Stimulated activated CD4-positive, alpha-beta T cell treated with anti-CD3 and anti-CD28 coated beads, Interleukin-2, amount 100 ng/mL, for 48 hours (primary cell): Measurements from ENCODE around the gene PRR7.

Source experiments
- DNase-seq, 2 donors: peaks; one replicate each; pipeline ENCODE4 v3.0.0-alpha.2; 2020

The PRR7 gene

DNA sequence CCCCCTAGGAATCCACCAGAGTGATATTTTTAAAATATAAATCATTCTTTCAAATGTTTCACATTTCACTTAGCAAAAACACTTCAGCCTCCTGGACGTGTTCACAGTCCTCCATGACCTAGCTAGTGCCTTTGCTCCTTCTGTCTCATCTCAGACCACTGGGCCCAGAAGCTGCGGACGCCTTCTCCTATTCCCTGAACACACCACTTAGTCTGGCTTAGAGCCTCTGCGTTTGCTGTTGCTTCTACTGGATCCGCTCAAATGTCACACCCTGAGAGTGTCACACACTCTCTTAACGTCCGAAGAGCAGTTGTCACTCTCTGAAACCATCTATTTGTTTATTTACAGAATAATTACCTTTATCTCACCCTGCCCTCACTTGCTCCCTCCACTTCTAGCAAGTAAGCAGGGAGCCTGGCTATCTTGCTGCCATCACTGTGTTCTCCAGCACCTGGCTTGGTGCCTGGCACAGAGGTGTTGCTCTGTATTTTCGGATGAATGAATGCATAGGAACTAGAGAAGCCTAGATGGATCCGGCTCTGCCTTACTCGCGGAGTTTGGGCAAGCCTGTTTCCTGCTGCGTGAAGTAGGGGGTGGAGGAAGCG is 21.3 kb upstream of the PRR7 start:
- no peak for DNase-seq

- DNase-seq: peak; percentile 98 to 99
These were observed 20.6 kb upstream of the PRR7 start for GRCh38 chr5:177425801-177426565.

- no peak for DNase-seq
These were observed 19.9 kb upstream of the PRR7 start, which contains the start of gene GRK6 for GRCh38 chr5:177426566-177427210. Gene GRK6, plus strand, starts transcription at chr5:177426676. Its CDS starts 170 bp downstream, at chr5:177426846.

GRCh38 chr5:177427211-177427822 is 19.3 kb upstream of the PRR7 start:
- no peak for DNase-seq

DNA sequence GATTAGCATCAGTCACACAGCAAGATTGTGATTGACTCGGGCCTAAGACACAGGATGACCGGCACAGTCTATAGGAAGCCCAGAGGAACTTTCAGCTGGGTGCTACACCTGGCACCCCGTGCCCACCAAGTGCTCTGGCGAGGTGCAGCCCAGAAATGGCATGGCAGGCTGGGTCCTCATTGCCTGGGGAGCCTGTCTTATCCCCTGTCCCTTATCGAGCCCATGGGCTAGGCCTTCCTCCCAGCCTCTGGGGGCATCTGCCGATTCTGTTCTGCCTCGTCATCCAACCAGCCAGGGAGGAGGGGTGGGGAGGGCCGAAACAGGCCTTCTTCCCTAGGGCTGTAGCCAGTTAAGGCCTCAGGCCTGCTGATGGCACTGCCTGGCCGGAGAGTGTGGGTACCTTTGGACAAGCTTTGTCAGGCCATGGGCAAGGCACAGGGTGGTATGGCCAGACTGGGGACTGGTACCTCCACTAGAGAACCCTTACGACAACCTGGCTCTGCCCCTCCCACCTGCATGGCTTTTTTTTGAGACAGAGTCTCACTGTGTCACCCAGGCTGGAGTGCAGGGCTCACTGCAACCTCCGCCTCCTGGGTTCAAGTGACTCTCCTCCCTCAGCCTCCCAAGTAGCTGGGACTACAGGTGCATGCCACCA is 18.6 kb upstream of the PRR7 start:
- no peak for DNase-seq

DNA sequence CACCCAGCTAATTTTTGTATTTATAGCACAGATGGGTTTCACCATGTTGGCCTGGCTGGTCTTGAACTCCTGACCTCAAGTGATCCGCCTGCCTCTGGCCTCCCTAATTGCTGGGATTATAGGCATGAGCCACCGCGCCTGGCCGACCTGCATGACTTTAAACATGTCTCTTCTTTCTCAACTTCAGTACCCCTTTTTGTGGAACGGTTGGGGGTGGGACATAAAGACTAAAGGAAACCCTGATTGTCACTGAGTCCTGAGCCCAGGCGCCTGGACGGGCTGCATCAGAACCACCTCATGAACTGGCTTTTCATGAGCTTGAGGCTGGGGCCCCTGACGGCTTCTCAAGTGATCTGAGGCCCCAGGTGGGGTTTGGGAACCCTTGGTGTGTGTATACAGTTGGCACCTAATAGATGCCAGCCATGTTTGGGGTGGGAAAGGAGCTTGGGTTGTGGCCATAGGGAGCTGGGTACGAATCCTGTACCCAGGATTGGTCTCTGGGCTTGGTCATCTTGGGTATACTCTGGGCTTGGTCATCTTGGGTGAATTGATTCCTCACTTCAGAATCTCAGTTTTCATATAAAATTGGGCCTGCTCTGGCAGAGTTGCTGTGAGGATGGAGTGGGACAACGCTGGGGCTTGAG is 17.9 kb upstream of the PRR7 start:
- DNase-seq: no peak

- DNase-seq: peak; percentile 72 to 80
These were observed 17.2 kb upstream of the PRR7 start for GRCh38 chr5:177429248-177430040.

- no peak for DNase-seq
These were observed 16.3 kb upstream of the PRR7 start for GRCh38 chr5:177430140-177430951.

GRCh38 chr5:177430972-177431316 is 15.7 kb upstream of the PRR7 start:
- no peak for DNase-seq

DNA sequence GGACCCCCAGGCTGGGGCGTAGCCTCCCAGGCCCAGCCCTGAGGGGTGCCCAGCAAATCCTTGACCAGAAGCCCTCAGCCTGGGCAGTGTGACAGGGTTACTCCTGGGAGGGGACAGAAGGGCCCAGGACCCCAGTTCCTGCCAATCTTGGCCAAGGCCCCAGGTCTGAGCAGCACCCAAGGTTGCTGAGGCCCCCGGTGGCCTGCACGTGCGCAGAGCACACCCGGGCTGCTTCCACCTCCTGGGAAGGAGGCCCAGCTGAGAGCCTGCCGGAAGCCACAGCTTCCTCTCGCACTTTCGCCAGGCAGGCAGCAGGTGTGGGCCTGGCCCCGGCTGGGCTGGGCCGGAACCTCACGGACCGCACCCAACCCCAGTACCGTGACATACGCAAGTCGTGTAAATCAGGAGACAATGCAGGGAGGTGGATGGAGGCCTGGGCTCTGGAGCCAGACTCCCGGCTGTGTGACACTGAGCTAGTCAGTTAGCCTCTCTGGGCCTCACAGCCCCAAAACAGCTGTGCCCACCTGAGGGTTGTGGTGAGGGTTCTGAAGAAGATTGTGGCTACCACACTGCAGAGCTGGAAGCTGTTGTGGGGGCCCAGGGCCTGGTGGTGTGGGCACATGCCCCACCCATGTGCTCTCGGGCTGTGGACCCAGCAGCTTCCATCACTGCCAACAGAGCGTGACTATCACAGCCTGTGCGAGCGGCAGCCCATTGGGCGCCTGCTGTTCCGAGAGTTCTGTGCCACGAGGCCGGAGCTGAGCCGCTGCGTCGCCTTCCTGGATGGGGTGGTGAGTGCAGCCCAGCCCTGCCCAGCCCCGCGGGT is 15.1 kb upstream of the PRR7 start:
- no peak for DNase-seq

DNA sequence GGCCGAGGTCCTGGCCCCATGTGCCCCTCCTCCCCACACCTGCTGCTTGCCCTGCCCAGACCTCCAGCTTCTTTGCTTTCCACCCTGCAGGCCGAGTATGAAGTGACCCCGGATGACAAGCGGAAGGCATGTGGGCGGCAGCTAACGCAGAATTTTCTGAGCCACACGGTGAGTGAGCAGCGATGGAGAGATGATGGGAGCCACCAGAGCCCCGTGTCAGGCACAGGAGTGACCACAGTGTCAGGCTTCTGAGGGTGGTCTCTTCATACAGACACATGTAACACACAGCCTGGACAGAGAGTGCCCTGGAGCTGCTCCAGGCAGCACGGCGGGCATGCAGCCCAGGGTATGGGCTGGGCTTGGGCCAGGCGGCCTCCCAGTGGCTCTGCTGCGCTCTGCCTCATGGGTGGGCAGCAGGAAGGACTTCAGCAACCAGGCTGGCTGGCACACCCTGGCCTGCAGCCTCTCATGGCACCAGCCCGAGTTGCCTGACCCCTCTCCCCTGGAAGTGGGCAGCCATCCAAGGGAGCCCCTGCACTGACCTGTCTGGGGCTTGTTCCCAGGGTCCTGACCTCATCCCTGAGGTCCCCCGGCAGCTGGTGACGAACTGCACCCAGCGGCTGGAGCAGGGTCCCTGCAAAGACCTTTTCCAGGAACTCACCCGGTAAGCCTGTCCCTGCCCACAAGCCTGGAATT is 14.3 kb upstream of the PRR7 start:
- no peak for DNase-seq

DNA sequence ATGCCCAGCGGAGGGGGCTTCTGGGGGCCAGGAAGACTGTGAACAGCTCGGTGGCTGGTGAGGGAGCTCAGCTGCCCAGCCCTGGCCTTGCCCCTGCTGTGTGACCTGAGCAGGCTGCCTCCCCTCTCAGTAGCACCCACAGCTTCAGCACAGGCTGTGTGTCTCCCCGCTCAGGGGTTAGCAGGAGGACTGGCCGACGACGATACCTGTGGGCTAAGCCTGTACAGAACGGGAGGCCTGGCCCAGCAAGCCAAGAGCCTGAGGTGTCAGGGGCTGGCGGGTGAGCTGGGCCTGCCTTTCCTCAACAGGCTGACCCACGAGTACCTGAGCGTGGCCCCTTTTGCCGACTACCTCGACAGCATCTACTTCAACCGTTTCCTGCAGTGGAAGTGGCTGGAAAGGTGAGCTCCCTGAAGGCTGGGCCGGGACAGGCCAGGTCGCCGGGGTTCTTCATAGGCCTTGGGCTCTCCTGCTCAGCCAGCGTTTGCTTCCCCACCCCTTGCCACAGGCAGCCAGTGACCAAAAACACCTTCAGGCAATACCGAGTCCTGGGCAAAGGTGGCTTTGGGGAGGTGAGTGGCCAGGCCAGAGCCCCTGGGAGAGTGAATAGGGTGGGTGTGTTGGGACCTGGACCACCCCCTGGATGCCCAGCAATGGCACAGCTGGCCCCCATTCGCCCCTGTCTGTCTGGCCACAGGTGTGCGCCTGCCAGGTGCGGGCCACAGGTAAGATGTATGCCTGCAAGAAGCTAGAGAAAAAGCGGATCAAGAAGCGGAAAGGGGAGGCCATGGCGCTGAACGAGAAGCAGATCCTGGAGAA is 13.6 kb upstream of the PRR7 start:
- DNase-seq: no peak

DNA sequence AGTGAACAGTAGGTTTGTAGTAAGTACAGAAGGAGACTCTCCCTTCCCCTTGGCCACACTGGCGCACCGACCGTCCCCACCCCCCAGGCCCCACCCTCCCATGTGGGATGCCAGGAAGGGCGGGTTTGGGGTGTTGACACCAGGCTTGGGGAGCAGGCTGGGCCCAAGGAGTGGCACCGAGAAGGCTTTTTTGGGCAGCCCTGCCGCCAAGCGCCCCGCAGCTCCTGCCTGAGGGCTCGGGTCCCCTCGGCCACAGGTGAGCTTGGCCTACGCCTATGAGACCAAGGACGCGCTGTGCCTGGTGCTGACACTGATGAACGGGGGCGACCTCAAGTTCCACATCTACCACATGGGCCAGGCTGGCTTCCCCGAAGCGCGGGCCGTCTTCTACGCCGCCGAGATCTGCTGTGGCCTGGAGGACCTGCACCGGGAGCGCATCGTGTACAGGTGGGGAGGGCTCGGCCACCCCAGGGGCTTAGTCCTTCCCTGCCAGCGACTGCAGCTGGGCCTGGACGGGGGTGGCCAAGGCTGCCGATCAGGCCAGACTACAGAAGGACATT is 12.9 kb upstream of the PRR7 start:
- DNase-seq: no peak

DNA sequence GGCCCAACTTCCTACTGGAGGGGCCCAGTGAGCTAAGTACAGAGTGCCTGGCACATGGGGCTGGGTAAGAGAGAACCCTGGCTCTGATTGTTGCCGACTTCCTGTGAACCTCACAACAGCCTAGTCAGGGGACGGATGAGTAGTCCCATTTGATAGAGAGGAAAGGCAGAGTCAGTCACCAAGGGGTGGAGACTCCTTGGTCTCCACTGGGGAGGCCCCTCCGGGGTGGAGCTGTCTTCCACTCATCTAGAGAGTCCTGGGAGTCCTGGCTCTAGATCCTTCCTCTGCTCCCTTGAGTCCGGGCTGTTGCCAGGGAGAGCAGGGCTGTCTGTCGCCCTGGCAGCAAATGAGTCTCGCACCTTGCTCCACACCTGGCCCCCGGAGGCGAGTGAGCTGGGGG is 12.2 kb upstream of the PRR7 start:
- DNase-seq: no peak

DNA sequence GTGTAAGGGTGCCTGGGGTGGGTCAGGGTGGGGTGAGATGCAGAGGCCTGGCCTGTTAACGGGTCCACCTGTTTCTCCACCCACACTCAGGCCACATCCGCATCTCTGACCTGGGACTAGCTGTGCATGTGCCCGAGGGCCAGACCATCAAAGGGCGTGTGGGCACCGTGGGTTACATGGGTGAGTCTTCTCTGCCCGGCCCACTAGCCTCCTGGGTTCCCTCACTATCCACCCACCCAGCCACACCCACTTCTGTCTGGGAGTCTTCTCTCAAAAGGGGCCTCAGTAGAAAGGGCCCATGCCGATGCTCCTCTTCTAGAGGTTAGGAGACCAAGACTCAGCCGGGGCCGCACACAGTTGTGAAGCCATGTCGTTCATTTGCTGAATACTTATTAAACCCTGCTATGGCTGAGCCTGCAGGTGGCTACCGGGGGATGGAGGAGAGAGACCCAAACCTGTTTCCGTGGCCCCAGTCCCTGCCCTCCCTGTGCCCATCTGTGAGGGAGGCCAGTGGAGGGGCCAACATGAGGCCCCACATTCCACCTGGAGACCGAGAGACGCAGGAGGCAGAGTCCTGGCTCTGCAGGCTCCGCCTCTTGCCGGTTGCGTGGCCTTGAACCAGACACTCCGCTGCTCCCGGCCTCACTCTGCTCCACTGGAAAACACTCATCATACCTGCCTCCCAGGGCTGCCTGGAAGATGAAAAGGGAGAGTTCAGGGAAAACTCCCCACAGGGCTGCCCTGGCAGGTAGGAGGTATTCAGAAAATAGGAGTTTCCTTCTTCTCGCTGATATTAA is 11.5 kb upstream of the PRR7 start:
- no peak for DNase-seq

GRCh38 chr5:177435847-177436536 is 10.6 kb upstream of the PRR7 start:
- DNase-seq: no peak

DNA sequence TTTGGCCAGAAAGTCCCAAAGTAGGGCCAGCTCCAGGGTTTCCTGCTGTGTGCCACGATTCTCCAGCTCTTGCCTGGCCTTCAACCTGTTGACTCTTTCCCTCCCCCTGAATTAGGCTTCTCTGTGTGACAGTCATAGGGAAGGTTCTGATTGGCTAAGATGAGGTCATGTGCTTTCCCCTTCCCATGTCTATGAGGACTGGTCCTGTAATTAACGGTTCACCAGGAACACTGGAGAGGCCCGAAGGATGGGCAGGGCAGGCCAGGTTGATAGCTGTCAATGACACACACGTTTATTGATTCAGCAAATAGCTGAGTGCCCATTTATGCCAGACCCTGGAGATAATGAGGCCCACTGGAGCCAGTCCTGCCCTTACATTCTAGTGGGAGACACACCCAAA is 9.0 kb upstream of the PRR7 start:
- DNase-seq: no peak
